Caco-2 (cell line): ENCODE data around the gene ITIH3. TPM values are rescaled to one million over a fixed set of nuclear protein-coding genes. Genes with fewer than 3 reads are reported as not detected.

Source experiments
- BruUV-seq: library from RNA; stranded (reverse); fragments of 400-500 nt; replicated peaks from 2 replicates; lab custom pipeline; 2021; lab: Mats Ljungman, UMichigan
- CTCF ChIA-PET: fragments of 300-600 bp; sonication (Branson Sonifier 250); formaldehyde crosslinking; loops from one replicate; lab custom pipeline; 2022; ENCODE audit warnings: antibody characterized with exemption; lab: Charles Lee
- POLR2A ChIA-PET: fragments of 300-600 bp; sonication (Branson Sonifier 250); formaldehyde crosslinking; loops from one replicate; lab custom pipeline; 2022; ENCODE audit warnings: antibody characterized with exemption; lab: Charles Lee
- DNase-seq, 2 experiments: peaks; one replicate each; pipeline versions ENCODE4 v3.0.0 to v3.0.0-alpha.2; 2020 to 2022
- H3K27me3 ChIP-seq: replicated peaks from 2 replicates; pipeline ENCODE4 v1.6.0; 2011; ENCODE audit warnings: low read length; ENCODE audit not compliant: control insufficient read depth, insufficient read depth
- H3K36me3 ChIP-seq: 2 replicates; pipeline ENCODE4 v1.5.1; 2011; ENCODE audit warnings: low read length; ENCODE audit not compliant: control insufficient read depth, insufficient read depth
- H3K4me1 ChIP-seq: fragments of 250-450 bp; sonication (Bioruptor Pico); 2 replicates; pipeline ENCODE4 v1.5.1; 2020; ENCODE audit warnings: mild to moderate bottlenecking
- H3K4me3 ChIP-seq: 2 replicates; pipeline ENCODE4 v1.5.1; 2011; ENCODE audit warnings: low read depth, mild to moderate bottlenecking, control low read depth, low read length
- H3K9me3 ChIP-seq: fragments of 250-450 bp; sonication (Bioruptor Pico); 2 replicates; pipeline ENCODE4 v1.5.1; 2020; ENCODE audit warnings: mild to moderate bottlenecking, moderate library complexity
- H3K27ac Mint-ChIP-seq: one replicate; pipeline ENCODE4 v1.8.0; 2022; ENCODE audit warnings: mixed read lengths; ENCODE audit not compliant: unreplicated experiment
- H3K27me3 Mint-ChIP-seq: one replicate; pipeline ENCODE4 v1.8.0; 2022; ENCODE audit warnings: mixed read lengths; ENCODE audit not compliant: insufficient read depth, unreplicated experiment
- H3K36me3 Mint-ChIP-seq: one replicate; pipeline ENCODE4 v1.8.0; 2022; ENCODE audit warnings: mild to moderate bottlenecking, mixed read lengths; ENCODE audit not compliant: insufficient read depth, unreplicated experiment
- H3K4me1 Mint-ChIP-seq: one replicate; pipeline ENCODE4 v1.8.0; 2022; ENCODE audit warnings: low read depth, mixed read lengths; ENCODE audit not compliant: unreplicated experiment
- H3K4me3 Mint-ChIP-seq: one replicate; pipeline ENCODE4 v1.8.0; 2022; ENCODE audit warnings: mild to moderate bottlenecking, moderate library complexity, mixed read lengths; ENCODE audit not compliant: unreplicated experiment
- H3K9me3 Mint-ChIP-seq: one replicate; pipeline ENCODE4 v1.8.0; 2022; ENCODE audit warnings: mixed read lengths; ENCODE audit not compliant: unreplicated experiment
- intact Hi-C: fragments of 100-400 bp; cut with micrococcal nuclease; formaldehyde crosslinking; loops from one replicate; pipeline ENCODE4 v1.10.0; 2022; ENCODE audit not compliant: unreplicated experiment
- total RNA-seq: library from RNA; stranded (reverse); gene quantifications from 2 replicates; pipeline ENCODE4 v1.2.3, GENCODE V29; 2022
- TF ChIP-seq, protein P1 (sequence below), 2 experiments: fragments of 200-600 bp in 1 of 2; IDR thresholded peaks; 1 replicate in 1 of 2; 2 replicates in 1 of 2; pipeline versions ENCODE4 v1.5.1 to v1.8.0; 2011 to 2022; ENCODE audit warnings: antibody characterized with exemption in 1 of 2, control low read depth in 1 of 2, inconsistent platforms in 1 of 2, low read depth in 1 of 2, low read length in 1 of 2, mild to moderate bottlenecking in 1 of 2, moderate library complexity in 1 of 2; ENCODE audit not compliant: insufficient read depth in 1 of 2, severe bottlenecking in 1 of 2, unreplicated experiment in 1 of 2

Gene ITIH3
- total RNA-seq, 1 experiment from 2014 or later = 0.27 TPM

DNA sequence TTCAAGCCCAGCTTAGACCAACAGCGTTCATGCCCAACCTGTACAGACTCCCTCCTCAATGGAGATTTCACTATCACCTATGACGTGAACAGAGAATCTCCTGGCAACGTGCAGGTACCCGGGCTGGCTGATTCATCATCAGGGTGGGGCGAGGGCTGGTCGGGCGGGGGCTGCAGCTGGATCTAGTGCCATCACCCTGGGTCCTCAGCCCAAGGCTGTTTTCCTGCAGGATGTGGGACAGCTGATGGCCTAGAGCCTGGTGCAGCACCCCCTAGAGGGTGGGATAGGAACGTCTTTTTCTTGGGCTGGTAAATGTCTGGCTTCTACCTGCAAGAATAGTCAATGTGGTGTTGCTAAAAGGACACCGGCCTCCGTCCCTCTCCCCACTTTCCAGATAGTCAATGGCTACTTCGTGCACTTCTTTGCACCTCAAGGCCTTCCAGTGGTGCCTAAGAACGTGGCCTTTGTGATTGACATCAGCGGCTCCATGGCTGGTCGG is 4.4 kb downstream of the ITIH3 start:
- TF ChIP-seq, protein P1, sequence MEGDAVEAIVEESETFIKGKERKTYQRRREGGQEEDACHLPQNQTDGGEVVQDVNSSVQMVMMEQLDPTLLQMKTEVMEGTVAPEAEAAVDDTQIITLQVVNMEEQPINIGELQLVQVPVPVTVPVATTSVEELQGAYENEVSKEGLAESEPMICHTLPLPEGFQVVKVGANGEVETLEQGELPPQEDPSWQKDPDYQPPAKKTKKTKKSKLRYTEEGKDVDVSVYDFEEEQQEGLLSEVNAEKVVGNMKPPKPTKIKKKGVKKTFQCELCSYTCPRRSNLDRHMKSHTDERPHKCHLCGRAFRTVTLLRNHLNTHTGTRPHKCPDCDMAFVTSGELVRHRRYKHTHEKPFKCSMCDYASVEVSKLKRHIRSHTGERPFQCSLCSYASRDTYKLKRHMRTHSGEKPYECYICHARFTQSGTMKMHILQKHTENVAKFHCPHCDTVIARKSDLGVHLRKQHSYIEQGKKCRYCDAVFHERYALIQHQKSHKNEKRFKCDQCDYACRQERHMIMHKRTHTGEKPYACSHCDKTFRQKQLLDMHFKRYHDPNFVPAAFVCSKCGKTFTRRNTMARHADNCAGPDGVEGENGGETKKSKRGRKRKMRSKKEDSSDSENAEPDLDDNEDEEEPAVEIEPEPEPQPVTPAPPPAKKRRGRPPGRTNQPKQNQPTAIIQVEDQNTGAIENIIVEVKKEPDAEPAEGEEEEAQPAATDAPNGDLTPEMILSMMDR (IDR thresholded peaks at IDR 0.05; ENCODE audit: insufficient read depth in 1 of 2, low read depth in 1 of 2, low read length in 1 of 2, severe bottlenecking in 1 of 2, unreplicated experiment in 1 of 2) = peak; percentile 5 to 39
- H3K9me3 ChIP-seq = no peaks in the 10 kb centered on the region
- no peak overlapping the region for H3K4me3 ChIP-seq
- no peaks in the 10 kb centered on the region for H3K4me1 ChIP-seq
- Mint-ChIP-seq H3K4me3 (no peak overlapping the region), H3K4me1 (peaks cover 8% of the 10 kb centered on the region), H3K36me3 (no peaks in the 10 kb centered on the region), H3K27ac (no peak overlapping the region), H3K9me3 (no peaks in the 10 kb centered on the region), H3K27me3 (no peaks in the 10 kb centered on the region)
- DNase-seq = peak in 1 of 2 experiments; percentile 21
- no peaks in the 10 kb centered on the region for H3K27me3 ChIP-seq
- intact Hi-C loops = no loop called here
- no TSS peak for BruUV-seq
- CTCF ChIA-PET = interaction anchor here (0.8 to 1.3 kb wide), 3 partner anchors 15 to 22 kb away, joined by 3 to 5 read pairs (median 3); no protein-coding TSS in a partner anchor
- POLR2A ChIA-PET = no interaction called here
- no peaks in the 10 kb centered on the region for H3K36me3 ChIP-seq

DNA sequence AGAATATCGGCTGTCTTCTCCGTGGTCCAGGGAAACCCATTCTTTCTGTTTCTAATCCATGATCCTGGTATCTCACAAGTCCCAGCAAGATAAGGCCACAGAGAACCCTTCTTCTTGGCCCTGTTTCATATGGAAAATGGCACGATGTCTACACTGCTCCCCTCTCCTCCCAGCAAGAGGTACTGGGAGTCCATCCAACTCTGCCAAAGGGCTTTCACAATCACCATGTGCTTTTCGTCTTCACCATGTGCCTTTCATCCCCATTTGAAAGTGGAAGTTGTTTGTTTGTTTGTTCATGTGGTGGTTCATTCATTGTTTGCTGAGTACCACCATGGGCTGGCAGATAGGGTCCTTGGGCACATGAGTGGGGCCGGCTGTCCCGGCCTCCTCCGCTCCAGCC is 5.5 kb downstream of the ITIH3 start:
- no TSS peak for BruUV-seq
- Histone ChIP-seq H3K27me3 (no peaks in the 10 kb centered on the region), H3K4me1 (no peaks in the 10 kb centered on the region), H3K9me3 (no peaks in the 10 kb centered on the region), H3K36me3 (no peaks in the 10 kb centered on the region), H3K4me3 (no peak overlapping the region)
- ChIA-PET CTCF (interaction anchor here (1.3 kb wide), 2 partner anchors 8 to 21 kb away, joined by 3 read pairs; no protein-coding TSS in a partner anchor), POLR2A (no interaction called here)
- intact Hi-C loops = no loop called here
- DNase-seq = no peak
- H3K27me3 Mint-ChIP-seq = no peaks in the 10 kb centered on the region
- H3K4me3 Mint-ChIP-seq = no peak overlapping the region
- no peaks in the 10 kb centered on the region for H3K9me3 Mint-ChIP-seq
- TF ChIP-seq, protein P1 (IDR thresholded peaks at IDR 0.05; ENCODE audit: insufficient read depth in 1 of 2, low read depth in 1 of 2, low read length in 1 of 2, severe bottlenecking in 1 of 2, unreplicated experiment in 1 of 2) = no peak
- H3K4me1 Mint-ChIP-seq = peaks cover 8% of the 10 kb centered on the region
- H3K36me3 Mint-ChIP-seq = no peaks in the 10 kb centered on the region
- H3K27ac Mint-ChIP-seq = no peak overlapping the region

DNA sequence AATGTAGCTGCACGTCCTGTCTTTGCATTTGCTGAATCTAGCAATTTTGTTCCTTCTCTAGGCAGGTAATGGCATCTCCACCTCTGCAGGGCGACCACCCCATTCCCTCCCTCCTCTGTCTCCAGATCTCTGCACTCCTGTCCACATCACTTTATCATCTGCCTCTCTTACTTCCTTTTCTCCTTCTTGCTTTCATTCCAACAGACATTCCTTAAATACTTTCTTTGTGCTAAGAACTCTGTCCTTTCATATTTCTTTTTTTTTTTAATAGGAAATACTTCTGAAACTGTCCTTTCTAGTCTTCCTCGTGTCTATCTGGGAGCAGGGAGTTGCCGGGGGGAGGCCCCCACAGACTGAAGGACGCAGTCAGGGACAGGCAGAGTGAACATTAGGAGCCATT is 7.2 kb downstream of the ITIH3 start:
- Mint-ChIP-seq H3K27me3 (no peaks in the 10 kb centered on the region), H3K27ac (no peak overlapping the region), H3K4me3 (no peak overlapping the region), H3K9me3 (no peaks in the 10 kb centered on the region), H3K36me3 (no peaks in the 10 kb centered on the region), H3K4me1 (peaks cover 8% of the 10 kb centered on the region)
- POLR2A ChIA-PET = no interaction called here
- Histone ChIP-seq H3K4me1 (no peaks in the 10 kb centered on the region), H3K27me3 (no peaks in the 10 kb centered on the region), H3K4me3 (no peak overlapping the region), H3K36me3 (no peaks in the 10 kb centered on the region), H3K9me3 (no peaks in the 10 kb centered on the region)
- no peak for DNase-seq
- BruUV-seq = no TSS peak
- TF ChIP-seq, protein P1 (IDR thresholded peaks at IDR 0.05; ENCODE audit: insufficient read depth in 1 of 2, low read depth in 1 of 2, low read length in 1 of 2, severe bottlenecking in 1 of 2, unreplicated experiment in 1 of 2) = no peak
- intact Hi-C loops = no loop called here
- CTCF ChIA-PET = no interaction called here
